Type B pancreatic cell (in vitro differentiated cells): Measurements from ENCODE around the gene NOP9. TPM values are rescaled to one million over a fixed set of nuclear protein-coding genes. Genes with fewer than 3 reads are reported as not detected.

Experiments used
- DNase-seq: peaks from one replicate; pipeline ENCODE4 v3.0.0; 2021; ENCODE audit warnings: mixed read lengths; ENCODE audit not compliant: unreplicated experiment; ENCODE audit errors: extremely low spot score
- H3K27ac Mint-ChIP-seq: 2 replicates; pipeline ENCODE4 v1.8.0; 2021; ENCODE audit warnings: mild to moderate bottlenecking, mixed read lengths
- H3K27me3 Mint-ChIP-seq: 2 replicates; pipeline ENCODE4 v1.8.0; 2021; ENCODE audit warnings: mixed read lengths
- H3K36me3 Mint-ChIP-seq: 2 replicates; pipeline ENCODE4 v1.8.0; 2021; ENCODE audit warnings: mixed read lengths
- H3K4me1 Mint-ChIP-seq: one replicate; pipeline ENCODE4 v1.8.0; 2021; ENCODE audit warnings: mixed read lengths; ENCODE audit not compliant: unreplicated experiment
- H3K4me3 Mint-ChIP-seq: 2 replicates; pipeline ENCODE4 v1.8.0; 2021; ENCODE audit warnings: mild to moderate bottlenecking, mixed read lengths
- H3K9me3 Mint-ChIP-seq: 2 replicates; pipeline ENCODE4 v1.8.0; 2021; ENCODE audit warnings: mixed read lengths
- CTCF ChIP-seq: fragments of 200-600 bp; sonication (generic); conservative IDR thresholded peaks from 2 replicates; pipeline ENCODE4 v1.5.0; 2021; ENCODE audit warnings: antibody characterized with exemption, mild to moderate bottlenecking
- total RNA-seq: library from RNA; stranded (reverse); gene quantifications from 2 replicates; pipeline ENCODE4 v1.2.1, GENCODE V29; 2021; ENCODE audit warnings: low replicate concordance

NOP9 gene
- total RNA-seq, 1 donor from 2014 or later = 33.9 TPM

- Mint-ChIP-seq H3K4me3 (no peak overlapping the region), H3K27me3 (peaks cover 56% of the 10 kb centered on the region), H3K36me3 (no peaks in the 10 kb centered on the region), H3K4me1 (peaks cover 20% of the 10 kb centered on the region), H3K27ac (no peak overlapping the region), H3K9me3 (no peaks in the 10 kb centered on the region)
- DNase-seq = no peak
- no peak for TF ChIP-seq CTCF
Observed at GRCh38 chr14:24330973-24331674, 31.5 kb downstream of the NOP9 start.

GRCh38 chr14:24331731-24332267, 32.1 kb downstream of the NOP9 start:
- peak overlapping the region; percentile 44 for H3K27ac Mint-ChIP-seq
- H3K9me3 Mint-ChIP-seq = no peaks in the 10 kb centered on the region
- DNase-seq = no peak
- peak overlapping the region; percentile 89 for H3K4me3 Mint-ChIP-seq
- H3K27me3 Mint-ChIP-seq = peaks cover 63% of the 10 kb centered on the region
- peaks cover 20% of the 10 kb centered on the region for H3K4me1 Mint-ChIP-seq
- TF ChIP-seq CTCF = no peak
- no peaks in the 10 kb centered on the region for H3K36me3 Mint-ChIP-seq

- Mint-ChIP-seq H3K36me3 (no peaks in the 10 kb centered on the region), H3K4me3 (peak overlapping the region; percentile 89), H3K27ac (peak overlapping the region; percentile 44), H3K4me1 (peaks cover 18% of the 10 kb centered on the region), H3K9me3 (no peaks in the 10 kb centered on the region), H3K27me3 (peaks cover 69% of the 10 kb centered on the region)
- no peak for DNase-seq
- TF ChIP-seq CTCF = peak; percentile 81
Observed at GRCh38 chr14:24332268-24332993, 32.8 kb downstream of the NOP9 start.

- H3K4me1 Mint-ChIP-seq = peaks cover 16% of the 10 kb centered on the region
- peak within 1 kb of the TSS; percentile 83 for H3K4me3 Mint-ChIP-seq
- no peak for TF ChIP-seq CTCF
- no peak within 1 kb of the TSS for H3K27ac Mint-ChIP-seq
- no peaks in the 10 kb centered on the region for H3K36me3 Mint-ChIP-seq
- H3K27me3 Mint-ChIP-seq = peaks cover 88% of the 10 kb centered on the region
- no peaks in the 10 kb centered on the region for H3K9me3 Mint-ChIP-seq
- no peak for DNase-seq
Observed at GRCh38 chr14:24334431-24335291, 35.0 kb downstream of the NOP9 start, which contains the start of gene ADCY4. ADCY4 (minus strand) TSS chr14:24335071; CDS start chr14:24334652, 419 bp downstream.

- no peak for DNase-seq
- Mint-ChIP-seq H3K4me3 (peak overlapping the region; percentile 83), H3K27me3 (peaks cover 92% of the 10 kb centered on the region), H3K36me3 (no peaks in the 10 kb centered on the region), H3K9me3 (no peaks in the 10 kb centered on the region), H3K27ac (no peak overlapping the region), H3K4me1 (peaks cover 16% of the 10 kb centered on the region)
- no peak for TF ChIP-seq CTCF
Observed at GRCh38 chr14:24335461-24336171, 36.0 kb downstream of the NOP9 start.
